Uterus (tissue), 2 donors: ENCODE results near the gene TRIP6.

Experiments
- CTCF ChIP-seq, 4 experiments: fragments of 200-600 bp in 2 of 4; fragments of 450-650 bp in 2 of 4; sonication (generic) in 2 of 4; IDR thresholded peaks; one replicate each; pipeline ENCODE4 v1.5.1; 2016 to 2019; ENCODE audit warnings: antibody characterized with exemption in 4 of 4, mild to moderate bottlenecking in 2 of 4, moderate library complexity in 1 of 4
- POLR2A ChIP-seq, 2 donors: fragments of 450-650 bp; IDR thresholded peaks; one replicate each; pipeline ENCODE4 v1.6.1; 2016; ENCODE audit warnings: antibody characterized with exemption in 2 of 2, mild to moderate bottlenecking in 1 of 2, moderate library complexity in 1 of 2

- TF ChIP-seq CTCF (IDR thresholded peaks at IDR 0.05) = no peak
- no peak for TF ChIP-seq POLR2A (IDR thresholded peaks at IDR 0.05)
Measured at GRCh38 chr7:100886142-100886935, 19.2 kb downstream of the TRIP6 start.
